Ectodermal cell (in vitro differentiated cells): Measurements from ENCODE around the gene TCFL5.
A peak's percentile ranks its signal among the peaks of the same experiment; 100 is the strongest.

Experiments
- H3K27ac ChIP-seq: 2 replicates; pipeline ENCODE4 v1.7.0; 2013; ENCODE audit warnings: mild to moderate bottlenecking, low read depth, low read length; ENCODE audit not compliant: insufficient read depth, poor library complexity, severe bottlenecking
- H3K27me3 ChIP-seq: 2 replicates; pipeline ENCODE4 v1.7.0; 2013; ENCODE audit warnings: mild to moderate bottlenecking, low read length; ENCODE audit not compliant: insufficient read depth, control insufficient read depth, poor library complexity, severe bottlenecking
- H3K36me3 ChIP-seq: one replicate; pipeline ENCODE4 v1.7.0; 2013; ENCODE audit warnings: low read length; ENCODE audit not compliant: control insufficient read depth, insufficient read depth
- H3K4me1 ChIP-seq: one replicate; pipeline ENCODE4 v1.7.0; 2013; ENCODE audit warnings: low read length; ENCODE audit not compliant: control insufficient read depth, insufficient read depth
- H3K4me3 ChIP-seq: 2 replicates; pipeline ENCODE4 v1.7.0; 2013; ENCODE audit warnings: low read depth, low read length, control low read depth; ENCODE audit not compliant: insufficient read depth
- H3K9me3 ChIP-seq: 2 replicates; pipeline ENCODE4 v1.7.0; 2013; ENCODE audit warnings: mild to moderate bottlenecking, low read length, moderate library complexity; ENCODE audit not compliant: control insufficient read depth
- WGBS, 2 experiments: methylation state at CpG; one replicate each; pipeline ENCODE4 v1.1.7; 2013; ENCODE audit warnings: missing lambda C conversion rate in 2 of 2; 5-methylcytosine and 5-hydroxymethylcytosine counted together

TCFL5 gene

GRCh38 chr20:62816884-62817873 is 44.4 kb downstream of the TCFL5 start, which contains the start of gene COL9A3:
TSS of gene COL9A3 (plus strand) at chr20:62817050. CDS start at chr20:62817065, 15 bp downstream.
- H3K4me1 ChIP-seq: peaks cover 27% of the 10 kb centered on the region
- H3K4me3 ChIP-seq: peak within 1 kb of the TSS; percentile 33
- no peaks in the 10 kb centered on the region for H3K36me3 ChIP-seq
- peaks cover 28% of the 10 kb centered on the region for H3K27me3 ChIP-seq
- 8% methylated on average over 108 of the region's 108 CpGs for WGBS, 2 experiments
- H3K9me3 ChIP-seq: no peaks in the 10 kb centered on the region
- H3K27ac ChIP-seq: no peak within 1 kb of the TSS

DNA sequence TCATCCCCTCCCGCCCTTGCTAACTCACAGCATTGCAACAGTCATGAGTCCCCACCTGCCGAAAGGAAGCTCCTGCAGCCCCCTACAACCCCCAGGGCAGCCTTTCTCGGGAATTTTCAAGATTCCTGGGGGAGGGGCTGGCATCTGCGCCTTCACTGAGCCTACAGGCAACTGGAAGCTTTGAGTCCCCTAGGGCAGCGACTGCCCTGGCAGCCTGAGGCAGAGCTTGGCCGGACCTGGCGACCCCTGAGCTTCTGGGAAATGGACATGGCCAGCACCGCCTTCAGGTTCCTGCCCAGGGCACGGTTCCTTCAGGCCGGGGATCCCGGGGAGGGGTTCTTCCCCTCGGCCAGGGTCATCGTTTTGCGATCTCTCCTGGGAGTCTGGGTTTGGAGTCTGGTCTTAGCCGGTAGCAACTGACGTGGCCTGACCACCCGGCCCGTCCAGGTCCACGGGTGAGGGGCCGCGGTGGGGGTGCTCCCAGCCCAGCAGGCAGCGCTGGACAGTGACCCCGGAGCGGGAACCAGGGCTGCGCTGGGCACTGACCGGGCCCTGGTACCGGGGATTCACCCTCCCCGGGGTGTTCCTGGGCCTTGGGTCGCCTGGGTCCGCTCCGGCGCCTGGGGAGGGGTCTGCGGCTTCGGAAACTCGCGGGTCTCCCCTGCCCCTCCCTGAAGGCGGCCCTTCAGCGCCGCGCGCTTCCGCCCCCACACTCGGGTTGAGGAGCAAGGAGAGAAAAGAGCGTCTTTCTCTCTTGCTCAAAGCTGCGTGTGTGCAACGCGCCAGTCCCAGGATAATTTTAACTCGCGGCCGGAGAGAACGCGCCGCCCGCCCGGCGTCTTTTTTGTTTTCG is 45.4 kb downstream of the TCFL5 start:
- H3K27me3 ChIP-seq: peaks cover 28% of the 10 kb centered on the region
- H3K36me3 ChIP-seq: no peaks in the 10 kb centered on the region
- H3K27ac ChIP-seq: no peak overlapping the region
- H3K4me1 ChIP-seq: peaks cover 27% of the 10 kb centered on the region
- peak overlapping the region; percentile 33 for H3K4me3 ChIP-seq
- 1% methylated on average over 57 of the region's 57 CpGs for WGBS, 2 experiments
- H3K9me3 ChIP-seq: no peaks in the 10 kb centered on the region

DNA sequence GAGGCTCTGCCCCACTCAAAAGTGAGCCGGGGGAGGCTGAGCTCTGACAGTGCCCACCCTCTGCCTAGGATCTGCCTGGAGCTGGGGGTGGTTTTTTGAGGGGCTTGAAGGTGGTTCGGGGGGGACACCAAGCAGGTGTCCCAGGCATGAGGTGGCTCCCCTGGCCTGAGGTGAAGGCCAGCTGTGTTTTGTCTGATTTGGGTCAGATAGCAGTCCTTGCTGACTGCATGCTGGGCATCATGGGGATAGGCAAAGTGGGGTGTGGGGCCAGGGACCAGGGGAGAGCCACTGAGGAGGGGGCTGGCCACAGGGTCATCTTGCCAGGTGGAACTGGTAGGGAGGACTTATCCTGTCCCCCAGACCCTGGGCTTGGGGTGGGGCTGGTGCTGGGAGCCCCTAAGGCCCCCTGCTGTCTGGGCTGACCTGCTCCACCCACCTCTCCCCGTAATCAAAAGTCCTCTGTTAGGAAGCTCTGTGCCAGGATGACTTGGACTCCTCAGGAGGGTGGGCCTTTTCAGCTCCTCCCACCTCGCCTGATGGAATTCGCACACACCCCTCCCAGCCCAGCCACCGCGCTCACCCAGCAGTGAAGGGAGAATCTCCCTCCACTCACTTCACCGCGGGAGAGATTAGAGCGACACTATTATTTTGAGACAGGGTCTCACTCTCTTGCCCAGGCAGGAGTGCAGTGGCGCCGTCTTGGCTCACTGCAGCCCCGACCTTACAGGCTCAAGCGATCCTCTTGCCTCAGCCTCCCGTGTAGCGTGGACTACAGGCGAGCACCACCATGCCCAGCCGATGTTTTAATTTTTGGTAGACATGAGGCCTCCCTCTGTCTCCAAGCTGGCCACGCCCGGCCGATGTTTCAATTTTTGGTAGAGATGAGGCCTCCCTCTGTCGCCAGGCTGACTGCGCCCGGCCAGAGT is 46.3 kb downstream of the TCFL5 start:
- Histone ChIP-seq H3K9me3 (no peaks in the 10 kb centered on the region), H3K4me3 (no peak overlapping the region), H3K36me3 (no peaks in the 10 kb centered on the region), H3K27me3 (peaks cover 28% of the 10 kb centered on the region), H3K4me1 (peaks cover 27% of the 10 kb centered on the region), H3K27ac (peak overlapping the region; percentile 27)
- WGBS, 2 experiments: 15% methylated on average over 24 of the region's 24 CpGs

DNA sequence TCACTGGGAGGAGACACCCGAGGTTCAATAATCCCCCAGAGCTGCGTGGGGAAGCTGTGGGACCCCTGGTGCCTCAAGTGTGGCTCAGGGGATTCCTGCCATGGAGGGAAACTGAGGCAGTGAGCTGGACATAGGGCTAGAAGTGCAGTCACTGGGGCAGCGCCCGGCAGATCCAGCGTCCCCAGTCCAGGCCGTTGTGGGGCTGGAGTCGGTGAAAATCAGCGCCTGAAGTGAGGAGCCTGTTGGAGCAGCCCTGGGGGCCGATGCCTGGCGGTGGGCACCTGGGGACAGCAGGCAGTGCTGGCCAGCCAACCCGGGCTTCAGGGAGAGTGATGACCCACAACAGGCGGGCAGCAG is 46.9 kb downstream of the TCFL5 start:
- H3K27me3 ChIP-seq: peaks cover 28% of the 10 kb centered on the region
- H3K27ac ChIP-seq: no peak overlapping the region
- no peaks in the 10 kb centered on the region for H3K9me3 ChIP-seq
- peaks cover 27% of the 10 kb centered on the region for H3K4me1 ChIP-seq
- no peak overlapping the region for H3K4me3 ChIP-seq
- 91% methylated on average over 12 of the region's 12 CpGs for WGBS, 2 experiments
- no peaks in the 10 kb centered on the region for H3K36me3 ChIP-seq

DNA sequence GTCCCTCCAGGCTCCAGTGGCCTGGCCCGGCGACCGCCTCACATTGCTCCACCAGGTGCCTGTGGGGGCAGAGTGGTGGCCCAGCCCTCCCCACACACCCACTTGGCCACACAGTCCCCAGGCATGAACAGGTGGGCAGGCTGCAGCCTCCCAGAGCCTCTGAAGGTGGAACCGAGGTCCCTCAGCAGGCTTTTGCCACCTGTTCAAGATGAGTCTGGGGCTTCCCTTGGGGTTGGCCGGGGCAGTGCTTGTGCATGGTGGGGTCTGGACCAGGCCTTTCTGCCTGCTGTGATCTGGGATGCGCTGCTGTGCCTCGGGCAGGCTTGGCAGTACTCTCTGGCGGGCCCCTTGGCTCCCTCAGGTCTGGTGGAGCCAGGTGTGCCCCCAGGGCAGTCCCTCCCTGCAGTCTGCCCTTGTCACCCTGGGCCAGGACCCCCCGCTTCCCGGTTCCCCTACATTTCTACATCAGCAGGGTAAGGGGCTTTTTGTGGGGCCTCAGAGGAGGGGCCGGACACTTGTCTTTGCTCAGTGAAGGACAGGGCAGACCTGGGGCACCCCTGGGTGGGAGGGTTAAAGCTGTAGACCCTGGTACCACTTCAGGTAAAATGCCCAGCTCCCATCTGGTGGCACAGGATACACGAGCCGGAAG is 47.4 kb downstream of the TCFL5 start:
- no peaks in the 10 kb centered on the region for H3K36me3 ChIP-seq
- H3K4me1 ChIP-seq: peaks cover 23% of the 10 kb centered on the region
- H3K27ac ChIP-seq: no peak overlapping the region
- H3K27me3 ChIP-seq: peaks cover 28% of the 10 kb centered on the region
- H3K4me3 ChIP-seq: no peak overlapping the region
- 93 to 96% methylated on average over 13 of the region's 13 CpGs for WGBS, 2 experiments
- H3K9me3 ChIP-seq: no peaks in the 10 kb centered on the region

DNA sequence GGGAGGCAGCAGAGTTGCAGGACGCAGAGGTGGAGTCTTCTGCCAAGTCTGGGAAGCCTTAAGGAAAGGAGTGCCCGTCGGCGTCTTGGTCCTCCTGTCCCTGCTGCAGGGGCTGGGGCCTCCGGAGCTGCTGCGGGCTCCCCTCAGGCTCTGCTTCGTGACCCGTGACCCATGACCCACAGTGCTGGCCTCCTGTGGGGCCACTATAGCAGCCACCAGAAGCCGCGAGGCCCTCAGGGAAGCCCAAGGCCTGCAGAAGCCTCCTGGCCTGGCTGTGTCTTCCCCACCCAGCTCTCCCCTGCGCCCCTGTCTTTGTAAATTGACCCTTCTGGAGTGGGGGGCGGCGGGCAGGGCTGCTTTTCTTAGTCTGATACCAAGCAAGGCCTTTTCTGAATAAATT is 48.0 kb downstream of the TCFL5 start:
- Histone ChIP-seq H3K27ac (no peak overlapping the region), H3K9me3 (no peaks in the 10 kb centered on the region), H3K4me1 (peaks cover 17% of the 10 kb centered on the region), H3K27me3 (peaks cover 28% of the 10 kb centered on the region), H3K4me3 (no peak overlapping the region), H3K36me3 (no peaks in the 10 kb centered on the region)
- WGBS, 2 experiments: 83 to 86% methylated on average over 13 of the region's 13 CpGs

DNA sequence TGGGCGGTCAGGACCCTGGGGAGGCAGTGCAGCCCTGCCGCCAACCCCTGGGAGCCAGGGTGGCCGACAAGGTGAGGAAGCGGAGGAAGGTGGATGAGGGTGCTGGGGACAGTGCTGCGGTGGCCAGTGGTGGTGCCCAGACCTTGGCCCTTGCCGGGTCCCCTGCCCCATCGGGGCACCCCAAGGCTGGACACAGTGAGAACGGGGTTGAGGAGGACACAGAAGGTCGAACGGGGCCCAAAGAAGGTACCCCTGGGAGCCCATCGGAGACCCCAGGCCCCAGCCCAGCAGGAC is 48.8 kb downstream of the TCFL5 start:
- Histone ChIP-seq H3K27ac (no peak overlapping the region), H3K4me1 (peaks cover 16% of the 10 kb centered on the region), H3K36me3 (no peaks in the 10 kb centered on the region), H3K4me3 (no peak overlapping the region), H3K9me3 (no peaks in the 10 kb centered on the region), H3K27me3 (peaks cover 25% of the 10 kb centered on the region)
- WGBS, 2 experiments: 94 to 97% methylated on average over 11 of the region's 11 CpGs

GRCh38 chr20:62812181-62812906 is 49.3 kb downstream of the TCFL5 start:
- H3K9me3 ChIP-seq: no peaks in the 10 kb centered on the region
- WGBS, 2 experiments: 95% methylated on average over 43 of the region's 43 CpGs
- H3K36me3 ChIP-seq: no peaks in the 10 kb centered on the region
- H3K4me1 ChIP-seq: peaks cover 13% of the 10 kb centered on the region
- H3K27me3 ChIP-seq: peaks cover 20% of the 10 kb centered on the region
- H3K27ac ChIP-seq: no peak overlapping the region
- no peak overlapping the region for H3K4me3 ChIP-seq

DNA sequence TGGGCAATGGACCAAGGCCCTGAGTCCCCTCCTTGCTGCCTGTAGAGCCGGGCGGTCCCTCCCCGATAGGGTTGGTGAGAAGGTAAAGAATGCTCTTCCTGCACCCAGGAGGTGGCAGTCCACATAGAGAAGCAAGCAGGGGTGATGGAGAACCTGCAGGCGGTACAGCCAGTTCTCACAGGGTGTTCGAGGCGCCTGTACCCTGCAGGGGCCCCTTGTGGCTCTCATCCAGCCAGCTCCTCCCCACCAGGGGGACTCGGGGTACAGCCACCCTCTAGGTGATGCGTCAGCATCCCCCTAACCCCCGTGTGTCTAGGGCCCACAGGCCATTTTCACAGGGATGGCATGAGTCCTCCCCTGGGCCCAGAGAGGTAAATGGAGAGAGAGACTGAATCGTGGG is 49.9 kb downstream of the TCFL5 start:
- Histone ChIP-seq H3K27ac (no peak overlapping the region), H3K27me3 (peaks cover 14% of the 10 kb centered on the region), H3K4me1 (peaks cover 13% of the 10 kb centered on the region), H3K36me3 (no peaks in the 10 kb centered on the region), H3K4me3 (no peak overlapping the region), H3K9me3 (no peaks in the 10 kb centered on the region)
- 92 to 94% methylated on average over 10 of the region's 10 CpGs for WGBS, 2 experiments
